GM12801 (cell line): ENCODE results near the gene UBE2E3.

Source experiments
- CTCF ChIP-seq: IDR thresholded peaks from one replicate; pipeline ENCODE4 v1.5.1; 2011; ENCODE audit warnings: control low read depth; ENCODE audit not compliant: insufficient read length; ENCODE audit errors: extremely low read depth

The UBE2E3 gene

GRCh38 chr2:180980106-180980942, at the start of gene UBE2E3:
UBE2E3 (plus strand) TSS chr2:180980605; CDS start chr2:180982043, 1,438 bp downstream.
- TF ChIP-seq CTCF = no peak

- no peak for TF ChIP-seq CTCF
Measured at GRCh38 chr2:180931841-180932240, 48.6 kb upstream of the UBE2E3 start.

- TF ChIP-seq CTCF = no peak
Measured at GRCh38 chr2:180933332-180933731, 47.1 kb upstream of the UBE2E3 start.

GRCh38 chr2:180934911-180935310, 45.5 kb upstream of the UBE2E3 start:
- TF ChIP-seq CTCF = no peak

- TF ChIP-seq CTCF = no peak
Measured at GRCh38 chr2:180938451-180938850, 42.0 kb upstream of the UBE2E3 start.

GRCh38 chr2:180943275-180943674, 37.1 kb upstream of the UBE2E3 start:
- no peak for TF ChIP-seq CTCF

GRCh38 chr2:180944372-180944771, 36.0 kb upstream of the UBE2E3 start:
- TF ChIP-seq CTCF = no peak
